Adrenal gland (tissue), 5 donors: Measurements from ENCODE around the gene CNOT10.

Experiments
- POLR2A ChIP-seq, 2 donors: fragments of 450-650 bp; IDR thresholded peaks; one replicate each; pipeline ENCODE4 v1.6.1; 2017; ENCODE audit warnings: antibody characterized with exemption in 2 of 2, mild to moderate bottlenecking in 2 of 2, moderate library complexity in 1 of 2
- TF ChIP-seq, protein P1 (sequence below), 6 experiments: fragments of 450-650 bp in 4 of 6; fragments of 200-600 bp in 2 of 6; sonication (generic) in 1 of 6; IDR thresholded peaks; 1 replicate in 5 of 6; 2 replicates in 1 of 6; pipeline versions ENCODE4 v1.5.1 to v1.8.0; 2016 to 2021; ENCODE audit warnings: antibody characterized with exemption in 6 of 6, mild to moderate bottlenecking in 2 of 6, moderate library complexity in 1 of 6
- donor health status: DM: no; HTN: no; CAD: no.

DNA sequence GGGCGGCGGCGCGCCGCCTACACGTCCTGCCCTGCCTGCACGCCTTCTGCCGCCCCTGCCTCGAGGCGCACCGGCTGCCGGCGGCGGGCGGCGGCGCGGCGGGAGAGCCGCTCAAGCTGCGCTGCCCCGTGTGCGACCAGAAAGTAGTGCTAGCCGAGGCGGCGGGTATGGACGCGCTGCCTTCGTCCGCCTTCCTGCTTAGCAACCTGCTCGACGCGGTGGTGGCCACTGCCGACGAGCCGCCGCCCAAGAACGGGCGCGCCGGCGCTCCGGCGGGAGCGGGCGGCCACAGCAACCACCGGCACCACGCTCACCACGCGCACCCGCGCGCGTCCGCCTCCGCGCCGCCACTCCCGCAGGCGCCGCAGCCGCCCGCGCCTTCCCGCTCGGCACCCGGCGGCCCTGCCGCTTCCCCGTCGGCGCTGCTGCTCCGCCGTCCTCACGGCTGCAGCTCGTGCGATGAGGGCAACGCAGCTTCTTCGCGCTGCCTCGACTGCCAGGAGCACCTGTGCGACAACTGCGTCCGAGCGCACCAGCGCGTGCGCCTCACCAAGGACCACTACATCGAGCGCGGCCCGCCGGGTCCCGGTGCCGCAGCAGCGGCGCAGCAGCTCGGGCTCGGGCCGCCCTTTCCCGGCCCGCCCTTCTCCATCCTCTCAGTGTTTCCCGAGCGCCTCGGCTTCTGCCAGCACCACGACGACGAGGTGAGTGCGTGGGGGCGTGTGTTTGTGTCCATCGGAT lies 133.4 kb downstream of the CNOT10 start:
- TF ChIP-seq, protein P1, sequence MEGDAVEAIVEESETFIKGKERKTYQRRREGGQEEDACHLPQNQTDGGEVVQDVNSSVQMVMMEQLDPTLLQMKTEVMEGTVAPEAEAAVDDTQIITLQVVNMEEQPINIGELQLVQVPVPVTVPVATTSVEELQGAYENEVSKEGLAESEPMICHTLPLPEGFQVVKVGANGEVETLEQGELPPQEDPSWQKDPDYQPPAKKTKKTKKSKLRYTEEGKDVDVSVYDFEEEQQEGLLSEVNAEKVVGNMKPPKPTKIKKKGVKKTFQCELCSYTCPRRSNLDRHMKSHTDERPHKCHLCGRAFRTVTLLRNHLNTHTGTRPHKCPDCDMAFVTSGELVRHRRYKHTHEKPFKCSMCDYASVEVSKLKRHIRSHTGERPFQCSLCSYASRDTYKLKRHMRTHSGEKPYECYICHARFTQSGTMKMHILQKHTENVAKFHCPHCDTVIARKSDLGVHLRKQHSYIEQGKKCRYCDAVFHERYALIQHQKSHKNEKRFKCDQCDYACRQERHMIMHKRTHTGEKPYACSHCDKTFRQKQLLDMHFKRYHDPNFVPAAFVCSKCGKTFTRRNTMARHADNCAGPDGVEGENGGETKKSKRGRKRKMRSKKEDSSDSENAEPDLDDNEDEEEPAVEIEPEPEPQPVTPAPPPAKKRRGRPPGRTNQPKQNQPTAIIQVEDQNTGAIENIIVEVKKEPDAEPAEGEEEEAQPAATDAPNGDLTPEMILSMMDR (IDR thresholded peaks at IDR 0.05) = no peak
- no peak for TF ChIP-seq POLR2A (IDR thresholded peaks at IDR 0.05)
